SU-DHL-6 (cell line): ENCODE measurements around the gene TIGD4.

ENCODE experiments used
- H2AFZ ChIP-seq: fragments of 200-600 bp; sonication (generic); 2 replicates; pipeline ENCODE4 v1.6.1; 2014; ENCODE audit warnings: low read depth, mild to moderate bottlenecking, moderate library complexity, mixed read lengths, antibody characterized with exemption, low read length; ENCODE audit not compliant: severe bottlenecking
- H3F3A ChIP-seq: fragments of 200-600 bp; shearing (Covaris generic); 2 replicates; pipeline ENCODE4 v1.6.0; 2016; ENCODE audit warnings: antibody characterized with exemption, mild to moderate bottlenecking; ENCODE audit not compliant: insufficient read depth
- H3K27ac ChIP-seq: fragments of 200-600 bp; sonication (generic); 2 replicates; pipeline ENCODE4 v1.5.1; 2016; ENCODE audit warnings: low read depth, mild to moderate bottlenecking, low read length, moderate library complexity, mixed read lengths
- H3K27me3 ChIP-seq: fragments of 200-600 bp; sonication (generic), shearing (Covaris generic); 2 replicates; pipeline ENCODE4 v1.6.0; 2014; ENCODE audit warnings: mild to moderate bottlenecking, low read length
- H3K36me3 ChIP-seq: fragments of 200-600 bp; sonication (generic); 2 replicates; pipeline ENCODE4 v1.6.1; 2014; ENCODE audit warnings: mild to moderate bottlenecking, low read length, mixed read lengths
- H3K4me2 ChIP-seq: fragments of 300-600, 200-600 bp; shearing (Covaris generic), sonication (generic); 2 replicates; pipeline ENCODE4 v1.6.0; 2014; ENCODE audit warnings: low read length, low read depth, mild to moderate bottlenecking; ENCODE audit not compliant: poor library complexity, severe bottlenecking
- H3K4me3 ChIP-seq: fragments of 200-600 bp; sonication (generic); 2 replicates; pipeline ENCODE4 v1.5.1; 2014; ENCODE audit warnings: antibody characterized with exemption, low read length, mild to moderate bottlenecking, mixed read lengths; ENCODE audit not compliant: insufficient read depth, poor library complexity, severe bottlenecking
- H3K79me2 ChIP-seq: fragments of 200-600 bp; sonication (generic); 2 replicates; pipeline ENCODE4 v1.6.1; 2014; ENCODE audit warnings: mild to moderate bottlenecking, low read length, moderate library complexity; ENCODE audit not compliant: insufficient read depth
- H3K9ac ChIP-seq: fragments of 200-600 bp; sonication (generic); 2 replicates; pipeline ENCODE4 v1.7.0; 2014; ENCODE audit warnings: mild to moderate bottlenecking, low read length
- H3K9me2 ChIP-seq: fragments of 200-600 bp; sonication (generic); replicated peaks from 2 replicates; pipeline ENCODE4 v1.6.1; 2014; ENCODE audit warnings: low read length; ENCODE audit not compliant: insufficient read depth
- H3K9me3 ChIP-seq: fragments of 200-600 bp; sonication (generic); 2 replicates; pipeline ENCODE4 v1.6.1; 2014; ENCODE audit warnings: low read length, mixed read lengths; ENCODE audit not compliant: insufficient read depth
- H4K20me1 ChIP-seq: fragments of 200-600 bp; sonication (generic); 2 replicates; pipeline ENCODE4 v1.6.1; 2014; ENCODE audit warnings: low read depth, mild to moderate bottlenecking, antibody characterized with exemption, low read length, moderate library complexity, mixed read lengths
- EZH2phosphoT487 ChIP-seq: fragments of 200-600 bp; sonication (generic), shearing (Covaris generic); conservative IDR thresholded peaks from 2 replicates; pipeline ENCODE4 v1.6.1; 2018; ENCODE audit warnings: mild to moderate bottlenecking, antibody characterized with exemption, low read length, moderate library complexity, mixed read lengths
- TF ChIP-seq, protein P1 (sequence below): fragments of 200-600 bp; sonication (generic); IDR thresholded peaks from one replicate; pipeline ENCODE4 v1.5.1; 2017; ENCODE audit warnings: antibody characterized with exemption, mild to moderate bottlenecking, low read length, moderate library complexity; ENCODE audit not compliant: insufficient read depth, poor library complexity, severe bottlenecking

The TIGD4 gene

DNA sequence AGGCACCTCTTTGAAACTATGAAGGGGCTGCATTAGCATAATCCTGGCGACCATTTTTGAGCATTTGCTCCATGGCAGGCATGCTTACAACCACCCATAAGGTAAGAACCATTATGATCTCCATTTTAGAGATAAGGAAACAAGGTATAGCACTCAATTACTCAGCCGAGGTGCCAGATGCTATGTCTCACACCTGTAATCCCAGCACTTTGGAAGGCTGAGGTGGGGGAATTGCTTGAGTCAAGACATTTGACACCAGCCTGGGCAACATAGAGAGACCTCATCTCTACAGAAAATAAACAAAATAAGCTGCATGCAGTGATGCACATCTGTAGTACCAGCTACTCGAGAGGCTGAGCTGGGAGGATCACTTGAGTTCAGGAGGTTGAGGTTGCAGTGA is 43.6 kb downstream of the TIGD4 start:
- no peak overlapping the region for H3K4me2 ChIP-seq
- H3F3A ChIP-seq, result no peaks in the 10 kb centered on the region
- H3K27me3 ChIP-seq, result no peaks in the 10 kb centered on the region
- no peaks in the 10 kb centered on the region for H3K9me3 ChIP-seq
- H3K9me2 ChIP-seq, result no peaks in the 10 kb centered on the region
- no peak overlapping the region for H3K9ac ChIP-seq
- no peaks in the 10 kb centered on the region for H3K79me2 ChIP-seq
- H4K20me1 ChIP-seq, result no peaks in the 10 kb centered on the region
- H2AFZ ChIP-seq, result no peak overlapping the region
- no peak overlapping the region for H3K27ac ChIP-seq
- H3K4me3 ChIP-seq, result no peak overlapping the region
- TF ChIP-seq, protein P1, sequence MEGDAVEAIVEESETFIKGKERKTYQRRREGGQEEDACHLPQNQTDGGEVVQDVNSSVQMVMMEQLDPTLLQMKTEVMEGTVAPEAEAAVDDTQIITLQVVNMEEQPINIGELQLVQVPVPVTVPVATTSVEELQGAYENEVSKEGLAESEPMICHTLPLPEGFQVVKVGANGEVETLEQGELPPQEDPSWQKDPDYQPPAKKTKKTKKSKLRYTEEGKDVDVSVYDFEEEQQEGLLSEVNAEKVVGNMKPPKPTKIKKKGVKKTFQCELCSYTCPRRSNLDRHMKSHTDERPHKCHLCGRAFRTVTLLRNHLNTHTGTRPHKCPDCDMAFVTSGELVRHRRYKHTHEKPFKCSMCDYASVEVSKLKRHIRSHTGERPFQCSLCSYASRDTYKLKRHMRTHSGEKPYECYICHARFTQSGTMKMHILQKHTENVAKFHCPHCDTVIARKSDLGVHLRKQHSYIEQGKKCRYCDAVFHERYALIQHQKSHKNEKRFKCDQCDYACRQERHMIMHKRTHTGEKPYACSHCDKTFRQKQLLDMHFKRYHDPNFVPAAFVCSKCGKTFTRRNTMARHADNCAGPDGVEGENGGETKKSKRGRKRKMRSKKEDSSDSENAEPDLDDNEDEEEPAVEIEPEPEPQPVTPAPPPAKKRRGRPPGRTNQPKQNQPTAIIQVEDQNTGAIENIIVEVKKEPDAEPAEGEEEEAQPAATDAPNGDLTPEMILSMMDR, result no peak
- TF ChIP-seq EZH2phosphoT487, result no peak
- no peaks in the 10 kb centered on the region for H3K36me3 ChIP-seq

DNA sequence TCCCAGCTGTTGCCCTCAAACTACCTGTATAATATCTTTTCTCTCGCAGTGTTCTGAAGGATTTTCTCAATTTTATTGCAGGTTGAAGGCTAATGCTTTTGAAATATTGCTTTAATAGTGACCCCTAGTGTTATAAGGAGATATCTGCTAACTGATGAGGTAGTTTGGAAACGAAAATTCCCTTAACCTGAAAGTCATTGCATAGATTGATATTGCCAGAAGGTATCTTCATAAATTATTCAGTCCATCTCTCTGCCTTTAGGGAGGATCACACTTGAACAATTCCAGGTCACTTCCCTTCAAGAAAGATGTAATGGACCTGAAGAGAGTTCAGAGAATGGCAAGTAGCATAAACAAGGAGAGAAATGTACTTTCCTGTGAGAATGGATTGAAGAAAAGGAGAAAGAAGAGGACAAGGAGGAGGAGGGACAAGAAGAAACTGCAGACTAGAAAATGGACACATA is 44.1 kb downstream of the TIGD4 start:
- H4K20me1 ChIP-seq, result no peaks in the 10 kb centered on the region
- no peak overlapping the region for H3K4me3 ChIP-seq
- no peaks in the 10 kb centered on the region for H3F3A ChIP-seq
- H3K4me2 ChIP-seq, result no peak overlapping the region
- H3K9me3 ChIP-seq, result no peaks in the 10 kb centered on the region
- H3K27me3 ChIP-seq, result no peaks in the 10 kb centered on the region
- no peaks in the 10 kb centered on the region for H3K9me2 ChIP-seq
- H3K36me3 ChIP-seq, result no peaks in the 10 kb centered on the region
- H3K27ac ChIP-seq, result no peak overlapping the region
- TF ChIP-seq, protein P1, result peak; percentile 57
- no peak for TF ChIP-seq EZH2phosphoT487
- no peaks in the 10 kb centered on the region for H3K79me2 ChIP-seq
- H2AFZ ChIP-seq, result no peak overlapping the region
- H3K9ac ChIP-seq, result no peak overlapping the region

DNA sequence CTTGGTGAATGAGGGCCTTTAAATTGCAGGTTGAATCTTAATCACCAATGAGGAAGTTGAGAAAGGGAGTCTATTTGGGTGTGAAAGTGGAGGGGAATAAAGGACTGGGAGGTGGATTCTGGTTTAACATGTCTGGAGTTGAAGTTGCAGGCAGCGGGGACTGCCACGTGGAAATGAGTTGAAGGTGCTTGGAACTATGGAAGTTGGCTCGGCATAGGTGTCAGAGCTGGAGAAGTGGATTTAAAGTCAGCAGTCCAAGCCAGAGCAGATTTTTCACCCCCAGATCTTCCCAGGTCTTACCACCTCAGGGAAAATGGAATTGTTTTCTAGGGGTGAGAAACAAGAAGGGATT is 44.9 kb downstream of the TIGD4 start:
- no peaks in the 10 kb centered on the region for H3K9me2 ChIP-seq
- no peak overlapping the region for H2AFZ ChIP-seq
- no peaks in the 10 kb centered on the region for H3K79me2 ChIP-seq
- no peak overlapping the region for H3K9ac ChIP-seq
- no peaks in the 10 kb centered on the region for H4K20me1 ChIP-seq
- no peak overlapping the region for H3K4me3 ChIP-seq
- H3K27ac ChIP-seq, result no peak overlapping the region
- TF ChIP-seq EZH2phosphoT487, result no peak
- TF ChIP-seq, protein P1, result no peak
- H3K27me3 ChIP-seq, result no peaks in the 10 kb centered on the region
- H3F3A ChIP-seq, result no peaks in the 10 kb centered on the region
- no peaks in the 10 kb centered on the region for H3K36me3 ChIP-seq
- no peaks in the 10 kb centered on the region for H3K9me3 ChIP-seq
- no peak overlapping the region for H3K4me2 ChIP-seq
